ENCODE data around the gene PRRX2.
A peak's percentile ranks its signal among the peaks of the same experiment; 100 is the strongest.

PRRX2 gene

GRCh38 chr9:129751841-129752801, 86.7 kb downstream of the PRRX2 start:
- H3K4me1 ChIP-seq, result peaks cover 9% of the 10 kb centered on the region

DNA sequence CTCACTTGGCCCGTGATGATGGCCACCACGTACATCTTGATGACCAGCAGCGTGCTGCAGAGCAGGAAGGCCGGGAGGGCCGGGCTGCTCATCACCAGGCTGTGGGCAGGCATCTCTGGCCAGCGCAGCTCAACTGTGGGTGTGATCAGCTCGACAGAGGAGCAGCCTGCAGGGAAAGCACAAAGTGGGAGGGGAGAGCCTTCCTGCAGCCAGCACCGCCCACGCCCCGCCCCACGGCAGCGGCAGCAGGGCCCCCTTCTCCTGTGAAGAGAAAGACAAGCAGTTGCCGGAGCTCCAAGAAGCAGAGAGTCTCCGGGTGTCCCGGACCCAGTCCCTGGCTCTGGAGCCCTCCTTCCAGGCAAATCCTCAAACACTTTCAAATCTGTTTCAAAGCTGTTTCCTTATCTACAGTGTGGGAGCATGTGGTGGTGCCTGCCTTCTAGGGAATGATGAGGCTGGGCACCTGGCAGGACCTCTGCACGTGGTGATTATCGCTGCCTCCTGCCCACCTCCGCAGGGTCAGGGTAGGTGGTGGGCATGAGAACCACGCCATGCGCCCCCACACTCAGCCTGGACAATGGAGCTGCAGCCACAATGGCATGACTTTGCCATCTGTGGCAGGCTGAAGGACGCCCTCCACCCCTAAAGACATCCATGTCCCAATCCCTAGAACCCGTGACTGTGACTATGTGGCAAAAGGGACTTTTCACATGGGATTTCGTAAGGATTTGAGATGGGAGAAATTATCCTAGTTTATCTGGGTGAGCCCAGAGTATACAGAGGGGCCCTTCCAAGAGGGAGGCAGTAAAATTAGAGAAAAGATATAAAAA, 87.7 kb downstream of the PRRX2 start, which contains the start of gene PTGES:
TSS of gene PTGES (minus strand) at position 143 of the 830 bp plus-strand sequence. CDS start at position 113, 30 bp downstream.
- H3K9me3 ChIP-seq, result no peaks in the 10 kb centered on the region
- peak; percentile 85 for DNase-seq
- H3K27me3 ChIP-seq, result no peaks in the 10 kb centered on the region; the same call in 1 of the 2 replicates
- TF ChIP-seq CTCF (IDR thresholded peaks at IDR 0.05; ENCODE audit: low read depth, low read length), result no peak
- peak within 1 kb of the TSS; percentile 52 for H3K4me3 ChIP-seq (ENCODE audit: low read depth, low read length)
- no peaks in the 10 kb centered on the region for H3K36me3 ChIP-seq
- peaks cover 9% of the 10 kb centered on the region for H3K4me1 ChIP-seq

More at GRCh38 chr9:129751841-129752801, 86.7 kb downstream of the PRRX2 start:
- DNase-seq, result peak; percentile 89
- H3K4me3 ChIP-seq (ENCODE audit: low read depth, low read length), result peak overlapping the region; percentile 52
- no peaks in the 10 kb centered on the region; the same call in 1 of the 2 replicates for H3K27me3 ChIP-seq
- TF ChIP-seq CTCF (IDR thresholded peaks at IDR 0.05; ENCODE audit: low read depth, low read length), result no peak
- H3K36me3 ChIP-seq, result no peaks in the 10 kb centered on the region
- H3K9me3 ChIP-seq, result no peaks in the 10 kb centered on the region

DNA sequence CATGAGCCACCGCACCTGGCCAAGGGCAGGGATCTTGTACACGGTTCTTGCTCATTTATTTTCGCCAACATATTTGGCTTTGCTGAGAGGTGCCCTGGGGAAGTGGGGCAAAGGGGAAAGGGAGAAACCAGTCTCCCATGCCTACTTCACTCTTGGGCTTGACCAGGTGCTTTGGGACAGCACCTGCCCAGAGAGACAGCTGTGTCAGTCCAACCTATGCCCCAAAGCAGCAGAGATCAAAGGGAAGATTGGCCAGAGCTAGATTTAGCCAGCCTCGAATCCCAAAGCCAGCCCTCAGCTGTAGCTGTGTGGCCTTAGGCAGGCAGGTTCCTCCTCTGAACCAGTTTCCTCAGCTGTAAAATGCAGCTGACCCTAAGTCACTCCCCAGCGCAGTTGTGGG, 89.7 kb downstream of the PRRX2 start:
- Histone ChIP-seq H3K36me3 (no peaks in the 10 kb centered on the region), H3K27me3 (no peaks in the 10 kb centered on the region; the same call in 1 of the 2 replicates), H3K4me1 (peaks cover 9% of the 10 kb centered on the region), H3K4me3 (ENCODE audit: low read depth, low read length) (no peak overlapping the region), H3K9me3 (no peaks in the 10 kb centered on the region)
- DNase-seq, result no peak
- TF ChIP-seq CTCF (IDR thresholded peaks at IDR 0.05; ENCODE audit: low read depth, low read length), result no peak

DNA sequence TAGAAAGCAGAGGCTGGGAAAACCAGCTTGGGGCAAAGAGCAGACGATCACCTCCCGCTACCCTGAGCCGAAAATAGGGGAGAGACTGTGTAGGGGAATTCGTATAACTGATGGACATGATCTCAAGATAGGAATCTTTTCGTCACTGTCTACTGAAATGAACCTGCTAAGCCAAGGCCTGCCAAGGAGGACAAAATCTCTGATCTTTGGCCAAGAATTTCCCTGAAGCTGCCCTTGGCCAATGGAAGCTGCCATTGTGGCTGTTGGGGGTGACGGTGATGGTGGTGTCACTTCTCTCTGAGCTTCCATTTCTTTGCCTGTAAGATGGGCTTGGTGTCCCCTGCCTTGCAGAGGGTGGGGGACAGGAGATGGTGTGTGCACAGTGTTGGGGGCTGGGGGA, 90.7 kb downstream of the PRRX2 start:
- Histone ChIP-seq H3K4me1 (peaks cover 9% of the 10 kb centered on the region), H3K27me3 (no peaks in the 10 kb centered on the region; the same call in 1 of the 2 replicates), H3K9me3 (no peaks in the 10 kb centered on the region), H3K36me3 (no peaks in the 10 kb centered on the region), H3K4me3 (ENCODE audit: low read depth, low read length) (no peak overlapping the region)
- no peak for DNase-seq
- TF ChIP-seq CTCF (IDR thresholded peaks at IDR 0.05; ENCODE audit: low read depth, low read length), result no peak

DNA sequence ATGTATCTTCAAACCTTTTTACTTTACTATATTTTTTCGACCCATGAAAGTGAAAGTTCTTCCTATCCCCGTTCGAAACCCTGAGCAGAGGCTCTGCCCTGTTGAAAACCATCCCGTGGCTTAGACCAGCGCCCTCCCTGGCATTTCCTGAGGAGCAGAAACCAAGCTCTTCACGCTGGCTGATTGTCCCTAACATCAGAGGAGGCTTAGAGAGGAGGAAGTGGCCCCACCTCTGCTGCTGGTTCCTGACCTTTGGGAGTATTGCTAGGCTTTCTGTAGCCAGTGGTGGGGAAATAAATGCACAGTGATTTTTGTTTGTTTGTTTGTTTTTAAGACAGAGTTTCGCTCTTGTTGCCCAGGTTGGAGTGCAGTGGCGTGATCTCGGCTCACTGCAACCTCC, 91.6 kb downstream of the PRRX2 start:
- H3K27me3 ChIP-seq, result no peaks in the 10 kb centered on the region; the same call in 1 of the 2 replicates
- H3K9me3 ChIP-seq, result no peaks in the 10 kb centered on the region
- no peak for DNase-seq
- no peaks in the 10 kb centered on the region for H3K36me3 ChIP-seq
- no peak for TF ChIP-seq CTCF (IDR thresholded peaks at IDR 0.05; ENCODE audit: low read depth, low read length)
- H3K4me3 ChIP-seq (ENCODE audit: low read depth, low read length), result no peak overlapping the region
- H3K4me1 ChIP-seq, result peaks cover 5% of the 10 kb centered on the region
